Dedifferentiated amniotic fluid mesenchymal stem cell (primary cell): ENCODE measurements around the gene OAT.

Experiments
- DNase-seq: peaks from one replicate; pipeline ENCODE4 v3.0.0-alpha.2; 2016; ENCODE audit errors: extremely low spot score

The OAT gene

DNA sequence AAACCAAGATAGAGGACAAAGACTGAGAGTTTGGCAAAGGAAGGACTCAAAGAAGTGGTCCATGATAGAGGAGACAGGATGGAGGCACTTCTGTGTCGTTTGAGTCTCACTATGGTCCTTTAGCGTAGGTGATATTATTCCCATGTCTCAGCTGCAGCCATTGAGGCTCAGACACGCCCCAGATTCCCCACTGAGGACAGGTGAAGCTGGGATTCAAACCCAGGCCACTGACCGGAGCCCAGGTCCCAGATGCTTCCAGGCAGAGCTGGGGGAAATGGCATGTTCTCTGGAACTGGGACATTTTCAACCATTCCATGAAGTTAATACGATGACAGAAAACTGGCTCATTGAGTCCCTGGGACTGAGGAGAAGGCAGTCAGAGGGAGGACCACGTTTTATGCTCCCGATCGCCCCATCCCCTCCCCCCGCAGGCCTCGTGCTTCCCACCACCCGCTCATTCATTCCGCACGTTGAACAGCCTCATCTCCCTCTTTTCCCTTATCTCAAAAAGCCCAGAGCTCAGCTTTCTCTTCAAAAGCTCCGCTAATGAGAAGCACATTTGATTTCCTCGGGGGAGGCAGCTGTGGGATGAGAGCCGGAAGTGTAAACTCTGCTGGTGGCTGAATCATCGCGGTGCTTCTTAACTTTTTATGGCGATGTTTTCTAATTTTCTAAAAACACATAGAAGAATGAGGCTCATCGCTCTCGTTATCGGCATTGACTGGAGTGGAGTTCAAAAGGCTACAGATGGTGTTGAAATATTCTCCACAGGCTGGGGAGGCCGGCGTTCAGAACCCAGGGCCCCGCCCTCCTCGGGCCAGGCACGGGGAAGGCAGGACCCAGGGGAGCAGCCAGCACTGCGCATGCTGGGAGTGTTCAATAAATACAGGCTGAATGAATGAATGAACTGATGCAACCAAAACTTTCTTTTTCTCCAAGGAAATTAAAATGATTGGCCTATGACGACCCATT lies 64.0 kb downstream of the OAT start:
- DNase-seq = peak; percentile 73

DNA sequence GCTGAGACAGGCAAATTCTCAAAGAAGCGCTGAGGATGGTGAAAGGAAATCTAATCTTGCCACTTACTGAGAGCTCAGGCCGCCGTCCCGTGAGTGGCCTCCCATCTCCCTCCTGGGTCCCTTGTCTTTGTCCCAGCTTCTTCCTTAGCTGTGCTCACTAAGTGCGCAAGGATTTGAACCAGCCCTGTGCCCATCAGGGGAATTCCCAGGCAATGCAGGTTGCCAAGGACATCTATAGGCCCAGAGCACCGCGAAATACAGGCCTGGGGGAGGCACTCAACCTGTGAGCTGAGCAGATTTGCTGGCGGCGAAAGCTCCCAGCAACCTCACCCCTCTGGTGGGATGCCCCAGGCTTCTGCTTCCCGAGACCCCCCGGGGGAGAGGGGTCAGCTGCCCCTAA lies 64.8 kb downstream of the OAT start:
- DNase-seq = no peak

DNA sequence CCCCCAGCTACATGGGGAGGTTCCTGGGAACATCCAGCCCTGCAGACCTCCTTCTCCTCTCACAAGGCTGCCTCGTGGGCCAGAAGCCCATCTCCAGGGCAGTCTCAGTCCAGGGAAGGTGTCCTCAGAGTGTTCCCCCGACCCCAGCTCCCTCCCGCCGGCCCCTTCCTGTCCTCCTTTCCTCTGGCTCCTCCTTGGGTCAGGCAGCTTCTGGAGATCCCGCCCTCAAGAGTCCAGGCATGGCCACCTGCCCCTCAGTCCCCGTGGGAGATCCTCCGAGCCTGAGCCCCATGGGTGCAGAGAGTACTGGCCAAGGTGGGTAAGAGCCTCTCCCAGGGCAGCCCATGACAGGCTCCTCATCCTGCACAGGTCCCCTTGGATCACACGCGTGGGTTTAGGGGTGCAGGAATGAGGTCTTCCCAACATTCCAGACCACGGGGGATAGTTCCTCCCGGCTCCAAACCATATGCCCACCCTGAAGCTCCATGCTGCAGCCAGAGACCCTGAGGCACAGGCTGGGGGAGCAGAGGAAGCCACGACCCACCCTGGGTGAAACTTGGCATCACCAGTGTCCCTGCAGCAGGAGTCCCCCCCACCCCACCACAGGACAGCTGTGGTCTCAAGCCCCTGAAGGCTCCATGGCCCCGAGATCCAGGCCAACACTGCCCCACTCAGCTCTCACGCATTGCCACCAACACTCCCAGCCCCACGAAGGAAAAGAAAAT lies 65.5 kb downstream of the OAT start:
- no peak for DNase-seq

DNA sequence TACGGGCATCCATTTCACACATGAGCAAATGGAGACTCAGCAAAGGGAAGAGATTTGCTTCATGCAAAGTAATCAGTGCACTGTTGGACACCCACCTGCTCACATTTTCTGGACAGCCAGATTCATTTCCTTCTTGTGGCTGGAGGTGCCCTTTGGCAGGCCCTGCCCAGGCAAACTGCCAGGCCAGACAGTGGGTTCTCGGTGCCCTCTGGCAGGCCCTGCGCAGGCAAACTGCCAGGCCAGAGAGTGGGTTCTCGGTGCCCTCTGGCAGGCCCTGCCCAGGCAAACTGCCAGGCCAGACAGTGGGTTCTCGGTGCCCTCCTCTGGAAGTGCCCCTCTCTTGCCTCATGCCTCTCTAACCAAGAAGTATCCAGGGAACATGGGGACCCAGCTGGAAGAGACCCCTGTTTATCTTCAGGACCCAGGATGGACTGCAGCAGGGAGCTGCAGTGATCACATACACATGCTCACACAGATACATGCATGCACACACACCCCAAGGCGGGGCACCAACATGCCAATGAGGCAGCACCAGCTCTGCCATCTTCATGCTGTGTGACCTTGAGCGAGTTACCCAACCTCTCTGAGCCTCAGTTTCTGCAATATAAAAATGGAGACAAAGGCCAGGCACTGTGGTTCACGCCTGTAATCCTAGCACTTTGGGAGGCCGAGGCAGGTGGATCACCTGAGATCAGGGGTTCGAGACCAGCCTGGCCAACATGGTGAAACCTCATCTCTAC lies 67.1 kb downstream of the OAT start:
- no peak for DNase-seq

DNA sequence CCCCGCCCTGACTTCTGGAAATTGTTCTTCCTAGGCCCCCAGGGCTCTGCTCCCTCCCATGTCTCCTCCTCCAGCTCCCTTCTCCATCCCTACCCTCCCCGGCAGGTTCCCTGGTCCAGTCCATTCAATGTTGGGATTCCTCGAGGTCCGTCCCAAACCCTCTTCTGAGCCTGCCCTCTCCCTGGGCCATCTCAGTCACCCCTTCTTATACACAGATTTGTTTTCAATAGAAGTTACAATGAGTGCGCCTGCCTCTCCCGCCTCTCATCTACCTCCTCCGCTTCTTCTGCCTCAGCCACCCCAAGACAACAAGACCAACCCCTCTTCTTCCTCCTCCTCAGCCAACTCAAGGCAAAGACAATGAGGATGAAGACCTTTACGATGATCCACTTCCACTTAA lies 67.9 kb downstream of the OAT start:
- no peak for DNase-seq

DNA sequence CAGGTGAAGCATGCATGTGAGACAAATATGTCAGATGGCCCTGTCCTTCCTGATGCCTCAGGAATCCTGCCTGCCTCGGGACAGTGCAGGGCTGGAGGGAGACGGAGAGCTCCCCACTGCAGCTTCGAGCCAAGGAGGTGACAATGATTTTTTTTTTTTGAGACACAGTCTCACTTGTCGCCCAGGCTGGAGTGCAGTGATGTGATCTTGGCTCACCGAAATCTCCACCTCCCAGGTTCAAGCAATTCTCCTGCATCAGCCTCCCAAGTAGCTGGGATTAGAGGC lies 68.8 kb downstream of the OAT start:
- no peak for DNase-seq

DNA sequence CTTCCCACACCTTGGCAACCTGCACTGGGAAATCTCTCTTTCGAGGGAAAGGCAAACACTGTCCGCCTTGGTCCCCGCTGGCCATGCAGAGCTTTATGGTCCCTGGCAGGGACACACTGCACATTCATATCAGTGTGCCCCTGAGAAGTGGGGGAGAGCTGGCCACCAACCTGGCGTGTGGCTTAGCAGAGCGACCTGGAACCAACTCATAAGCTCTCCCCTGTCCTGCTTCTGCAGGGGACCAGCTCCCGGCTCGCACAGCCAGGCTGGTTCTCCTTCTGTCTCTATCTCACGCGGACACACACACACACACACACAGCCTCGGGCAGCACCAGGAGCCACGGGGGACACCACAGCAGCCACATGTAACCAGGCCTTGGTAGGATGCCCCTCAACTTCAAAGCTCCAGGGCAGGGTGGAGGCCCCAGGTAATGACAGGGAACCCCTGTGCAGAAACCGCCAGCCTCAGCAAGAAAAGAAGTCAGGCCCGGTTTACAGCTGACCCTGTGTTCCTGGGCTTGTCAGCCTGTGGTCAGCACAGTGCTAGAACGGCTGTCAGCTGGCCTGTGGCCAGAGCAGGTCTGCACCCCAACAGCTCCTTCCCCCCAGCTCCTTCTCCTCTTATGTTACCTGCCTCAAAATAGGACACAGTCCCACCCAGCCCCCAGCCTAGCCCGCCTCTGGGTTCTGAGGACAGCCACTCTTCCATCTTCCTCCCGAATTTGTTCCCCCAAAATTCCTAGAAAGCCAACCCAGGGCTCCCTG lies 69.3 kb downstream of the OAT start:
- no peak for DNase-seq

DNA sequence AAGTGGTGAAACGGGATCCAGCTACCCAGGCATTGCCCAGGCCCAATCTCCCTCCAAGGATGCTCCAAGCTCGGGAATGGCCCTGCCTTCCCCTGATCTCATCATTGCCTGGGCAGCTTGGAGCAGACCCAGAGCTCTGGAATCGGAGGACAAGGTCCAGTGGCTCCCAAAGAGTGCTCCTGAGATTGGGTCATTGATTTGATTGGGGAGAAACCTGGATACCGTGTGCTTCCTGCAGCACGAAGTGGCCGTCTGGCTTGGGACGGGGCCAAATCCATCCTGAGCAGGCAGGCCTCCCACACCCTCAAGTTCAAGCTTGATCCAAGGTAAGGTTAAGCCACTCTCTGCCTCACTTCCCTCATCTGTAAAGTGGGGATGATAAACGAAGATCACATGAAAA lies 69.9 kb downstream of the OAT start:
- DNase-seq = no peak

DNA sequence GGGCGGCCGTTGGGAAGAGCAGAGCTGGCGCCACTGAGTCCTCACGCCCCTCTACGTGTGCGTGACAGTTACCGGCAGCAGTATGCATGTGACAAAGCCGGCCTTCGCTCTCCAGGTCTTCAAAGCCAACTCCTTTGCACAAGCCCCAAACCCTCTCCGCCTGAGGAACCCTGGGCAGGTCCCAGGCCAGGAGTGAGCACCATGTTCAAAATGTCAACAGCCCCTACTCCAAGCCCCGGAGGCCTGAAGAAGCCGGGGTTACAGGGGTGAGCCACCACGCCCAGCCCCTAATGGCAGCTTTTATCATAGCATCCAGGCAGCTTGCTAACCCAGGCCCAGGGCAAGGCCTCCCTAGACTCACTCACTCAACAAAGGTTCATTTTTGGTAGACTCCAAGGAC lies 70.8 kb downstream of the OAT start:
- no peak for DNase-seq
